Hepatocyte (in vitro differentiated cells): ENCODE results near the gene CYP2C9.

ENCODE experiments used
- EZH2 ChIP-seq: fragments of 200-600 bp; sonication (generic); IDR thresholded peaks from 2 replicates; pipeline ENCODE4 v1.6.1; 2016; ENCODE audit warnings: antibody characterized with exemption, mild to moderate bottlenecking, borderline replicate concordance
- EZH2phosphoT487 ChIP-seq: fragments of 200-600 bp; sonication (generic); IDR thresholded peaks from one replicate; pipeline ENCODE4 v1.6.1; 2018; ENCODE audit warnings: antibody characterized with exemption, mild to moderate bottlenecking, low read depth, moderate library complexity; ENCODE audit not compliant: unreplicated experiment, severe bottlenecking
- TF ChIP-seq, protein P1 (sequence below): fragments of 200-600 bp; sonication (generic); IDR thresholded peaks from 2 replicates; pipeline ENCODE4 v1.5.1; 2016; ENCODE audit warnings: antibody characterized with exemption, mild to moderate bottlenecking; ENCODE audit not compliant: poor library complexity

DNA sequence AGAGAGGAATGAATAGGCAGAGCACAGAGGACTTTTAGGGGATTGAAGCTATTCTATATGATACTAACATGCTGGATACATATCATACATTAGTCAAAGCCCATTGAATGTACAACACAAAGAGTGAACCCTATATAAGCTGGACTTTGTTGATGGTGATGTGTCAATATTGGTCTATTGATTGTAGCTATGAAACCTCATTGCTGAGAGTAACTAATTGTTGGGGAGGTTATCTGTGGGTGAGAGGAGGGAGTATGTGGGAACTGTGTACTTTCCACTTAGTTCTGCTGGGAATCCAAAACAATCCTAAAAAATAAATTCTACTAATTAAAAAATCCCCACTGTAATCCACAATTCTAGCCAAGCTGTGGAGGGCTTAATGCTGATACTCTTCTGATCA is 22.0 kb upstream of the CYP2C9 start:
- TF ChIP-seq EZH2 (no peak), EZH2phosphoT487 (no peak)
- TF ChIP-seq, protein P1, sequence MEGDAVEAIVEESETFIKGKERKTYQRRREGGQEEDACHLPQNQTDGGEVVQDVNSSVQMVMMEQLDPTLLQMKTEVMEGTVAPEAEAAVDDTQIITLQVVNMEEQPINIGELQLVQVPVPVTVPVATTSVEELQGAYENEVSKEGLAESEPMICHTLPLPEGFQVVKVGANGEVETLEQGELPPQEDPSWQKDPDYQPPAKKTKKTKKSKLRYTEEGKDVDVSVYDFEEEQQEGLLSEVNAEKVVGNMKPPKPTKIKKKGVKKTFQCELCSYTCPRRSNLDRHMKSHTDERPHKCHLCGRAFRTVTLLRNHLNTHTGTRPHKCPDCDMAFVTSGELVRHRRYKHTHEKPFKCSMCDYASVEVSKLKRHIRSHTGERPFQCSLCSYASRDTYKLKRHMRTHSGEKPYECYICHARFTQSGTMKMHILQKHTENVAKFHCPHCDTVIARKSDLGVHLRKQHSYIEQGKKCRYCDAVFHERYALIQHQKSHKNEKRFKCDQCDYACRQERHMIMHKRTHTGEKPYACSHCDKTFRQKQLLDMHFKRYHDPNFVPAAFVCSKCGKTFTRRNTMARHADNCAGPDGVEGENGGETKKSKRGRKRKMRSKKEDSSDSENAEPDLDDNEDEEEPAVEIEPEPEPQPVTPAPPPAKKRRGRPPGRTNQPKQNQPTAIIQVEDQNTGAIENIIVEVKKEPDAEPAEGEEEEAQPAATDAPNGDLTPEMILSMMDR = no peak
